ENCODE data around the gene ATXN7L2.

GRCh38 chr1:109485001-109485400 lies 1.3 kb downstream of the ATXN7L2 start:
- TF ChIP-seq CTCF (IDR thresholded peaks at IDR 0.05) (no peak), POLR2A (IDR thresholded peaks at IDR 0.05) (no peak)
